WTC11 (cell line): ENCODE results near the gene UCK2. TPM values are rescaled to one million over a fixed set of nuclear protein-coding genes. Genes with fewer than 3 reads are reported as not detected.
A peak's percentile ranks its signal among the peaks of the same experiment; 100 is the strongest.

ENCODE experiments used
- ATAC-seq: fragments of 200-7000 bp; cut with Tn5 transposase; 2 replicates; pipeline ENCODE4 v1.10.0; 2021; ENCODE audit warnings: mild to moderate bottlenecking, moderate library complexity
- CTCF ChIA-PET: fragments of 300-600 bp; sonication (Branson Sonifier 250); formaldehyde crosslinking; loops from one replicate; lab custom pipeline; 2021; ENCODE audit warnings: antibody characterized with exemption; lab: Charles Lee
- POLR2A ChIA-PET: fragments of 350-600 bp; sonication (Branson Sonifier 250); formaldehyde crosslinking; loops from one replicate; lab custom pipeline; 2021; ENCODE audit warnings: antibody characterized with exemption; lab: Charles Lee
- DNase-seq: peaks from one replicate; pipeline ENCODE4 v3.0.0; 2021; ENCODE audit warnings: low spot score
- H3K27ac Mint-ChIP-seq: 2 replicates; pipeline ENCODE4 v1.8.0; 2021; ENCODE audit warnings: mixed read lengths
- H3K27me3 Mint-ChIP-seq: 2 replicates; pipeline ENCODE4 v1.8.0; 2021; ENCODE audit warnings: low read depth, mild to moderate bottlenecking, moderate library complexity, mixed read lengths
- H3K36me3 Mint-ChIP-seq: 2 replicates; pipeline ENCODE4 v1.8.0; 2021; ENCODE audit warnings: mixed read lengths
- H3K4me1 Mint-ChIP-seq: 2 replicates; pipeline ENCODE4 v1.8.0; 2022; ENCODE audit warnings: mixed read lengths
- H3K4me3 Mint-ChIP-seq: 2 replicates; pipeline ENCODE4 v1.8.0; 2021; ENCODE audit warnings: mild to moderate bottlenecking, moderate library complexity, mixed read lengths
- H3K9me3 Mint-ChIP-seq: 2 replicates; pipeline ENCODE4 v1.8.0; 2021; ENCODE audit warnings: mixed read lengths
- CBFB ChIP-seq: sonication (generic); formaldehyde crosslinking; IDR thresholded peaks from 2 replicates; pipeline ENCODE4 v1.8.1; 2022; ENCODE audit warnings: mild to moderate bottlenecking, low read depth, missing genetic modification reagents
- CREB1 ChIP-seq: sonication (generic); formaldehyde crosslinking; IDR thresholded peaks from 2 replicates; pipeline ENCODE4 v1.8.0; 2023; ENCODE audit warnings: mild to moderate bottlenecking, missing genetic modification reagents
- ETV6 ChIP-seq: sonication (generic); formaldehyde crosslinking; IDR thresholded peaks from 2 replicates; pipeline ENCODE4 v1.8.1; 2022; ENCODE audit warnings: mild to moderate bottlenecking, missing genetic modification reagents
- GRHL2 ChIP-seq: fragments of 250-450 bp; sonication (Bioruptor Pico); IDR thresholded peaks from 2 replicates; pipeline ENCODE4 v1.8.0; 2022; ENCODE audit warnings: mild to moderate bottlenecking, moderate library complexity; ENCODE audit not compliant: insufficient replicate concordance, severe bottlenecking
- HMGA2 ChIP-seq: fragments of 250-450 bp; sonication (Bioruptor Pico); IDR thresholded peaks from 2 replicates; pipeline ENCODE4 v1.4.0; 2021; ENCODE audit warnings: mild to moderate bottlenecking, moderate library complexity
- JUN ChIP-seq: sonication (generic); formaldehyde crosslinking; IDR thresholded peaks from 2 replicates; pipeline ENCODE4 v1.8.0; 2023; ENCODE audit warnings: mild to moderate bottlenecking, missing genetic modification reagents
- NFYB ChIP-seq: sonication (generic); formaldehyde crosslinking; conservative IDR thresholded peaks from 2 replicates; pipeline ENCODE4 v1.8.0; 2022; ENCODE audit warnings: low read depth, missing genetic modification reagents
- NR1H2 ChIP-seq: sonication (generic); formaldehyde crosslinking; IDR thresholded peaks from 2 replicates; pipeline ENCODE4 v1.9.0; 2021; ENCODE audit warnings: mild to moderate bottlenecking, moderate library complexity, missing genetic modification reagents
- NR3C1 ChIP-seq: sonication (generic); formaldehyde crosslinking; conservative IDR thresholded peaks from 2 replicates; pipeline ENCODE4 v1.8.1; 2023; ENCODE audit warnings: low read depth, mild to moderate bottlenecking, missing genetic modification reagents
- RELA ChIP-seq: sonication (generic); formaldehyde crosslinking; IDR thresholded peaks from 2 replicates; pipeline ENCODE4 v1.8.1; 2022; ENCODE audit warnings: missing genetic modification reagents, mild to moderate bottlenecking, borderline replicate concordance
- RORB ChIP-seq: fragments of 250-450 bp; sonication (Bioruptor Pico); IDR thresholded peaks from 2 replicates; pipeline ENCODE4 v1.9.0; 2021; ENCODE audit warnings: mild to moderate bottlenecking
- SOX15 ChIP-seq: fragments of 250-450 bp; sonication (Bioruptor Pico); IDR thresholded peaks from 2 replicates; pipeline ENCODE4 v1.9.0; 2021; ENCODE audit warnings: mild to moderate bottlenecking
- SP1 ChIP-seq: sonication (generic); formaldehyde crosslinking; conservative IDR thresholded peaks from 2 replicates; pipeline ENCODE4 v1.8.1; 2022; ENCODE audit warnings: missing genetic modification reagents
- TCF7 ChIP-seq: sonication (generic); formaldehyde crosslinking; IDR thresholded peaks from 2 replicates; pipeline ENCODE4 v1.8.0; 2022; ENCODE audit warnings: mild to moderate bottlenecking, low read depth, missing genetic modification reagents, moderate library complexity
- TEAD1 ChIP-seq: sonication (generic); formaldehyde crosslinking; IDR thresholded peaks from 2 replicates; pipeline ENCODE4 v1.8.0; 2022; ENCODE audit warnings: mild to moderate bottlenecking, missing genetic modification reagents
- ZBTB21 ChIP-seq: sonication (generic); formaldehyde crosslinking; IDR thresholded peaks from 2 replicates; pipeline ENCODE4 v1.8.1; 2023; ENCODE audit warnings: mild to moderate bottlenecking, missing genetic modification reagents, borderline replicate concordance
- ZNF121 ChIP-seq: sonication (generic); formaldehyde crosslinking; IDR thresholded peaks from 2 replicates; pipeline ENCODE4 v1.8.0; 2023; ENCODE audit warnings: missing genetic modification reagents
- ZNF396 ChIP-seq: fragments of 250-450 bp; sonication (Bioruptor Pico); IDR thresholded peaks from 2 replicates; pipeline ENCODE4 v1.8.0; 2021; ENCODE audit warnings: mild to moderate bottlenecking, moderate library complexity, borderline replicate concordance
- total RNA-seq: library from RNA; stranded (reverse); gene quantifications from 3 replicates; pipeline ENCODE4 v1.2.3, GENCODE V29; 2021
- TF ChIP-seq, protein P1 (sequence below): fragments of 250-450 bp; sonication (Bioruptor Pico); IDR thresholded peaks from 2 replicates; pipeline ENCODE4 v1.9.0; 2021; ENCODE audit warnings: mild to moderate bottlenecking, borderline replicate concordance
- TF ChIP-seq, protein P2 (sequence below): sonication (generic); formaldehyde crosslinking; conservative IDR thresholded peaks from 2 replicates; pipeline ENCODE4 v1.8.1; 2022; ENCODE audit warnings: mild to moderate bottlenecking, missing genetic modification reagents
- TF ChIP-seq, protein P3 (sequence below): fragments of 250-450 bp; sonication (Bioruptor Pico); IDR thresholded peaks from 2 replicates; pipeline ENCODE4 v1.9.0; 2021; ENCODE audit warnings: moderate library complexity, mild to moderate bottlenecking, inconsistent platforms, borderline replicate concordance
- TF ChIP-seq, protein P4 (sequence below): sonication (generic); formaldehyde crosslinking; IDR thresholded peaks from 2 replicates; pipeline ENCODE4 v1.8.1; 2023; ENCODE audit warnings: mild to moderate bottlenecking, missing genetic modification reagents, moderate library complexity
- TF ChIP-seq, protein P5 (sequence below): sonication (generic); formaldehyde crosslinking; IDR thresholded peaks from 2 replicates; pipeline ENCODE4 v1.8.1; 2023; ENCODE audit warnings: mild to moderate bottlenecking, moderate library complexity, missing genetic modification reagents
- TF ChIP-seq, protein P6 (sequence below): fragments of 250-450 bp; sonication (Bioruptor Pico); IDR thresholded peaks from 2 replicates; pipeline ENCODE4 v1.8.0; 2021; ENCODE audit warnings: mild to moderate bottlenecking
- TF ChIP-seq, protein P7 (sequence below): sonication (generic); formaldehyde crosslinking; IDR thresholded peaks from 2 replicates; pipeline ENCODE4 v1.8.0; 2023; ENCODE audit warnings: missing genetic modification reagents

The UCK2 gene
- total RNA-seq, 1 experiment from 2014 or later: 85.7 TPM

DNA sequence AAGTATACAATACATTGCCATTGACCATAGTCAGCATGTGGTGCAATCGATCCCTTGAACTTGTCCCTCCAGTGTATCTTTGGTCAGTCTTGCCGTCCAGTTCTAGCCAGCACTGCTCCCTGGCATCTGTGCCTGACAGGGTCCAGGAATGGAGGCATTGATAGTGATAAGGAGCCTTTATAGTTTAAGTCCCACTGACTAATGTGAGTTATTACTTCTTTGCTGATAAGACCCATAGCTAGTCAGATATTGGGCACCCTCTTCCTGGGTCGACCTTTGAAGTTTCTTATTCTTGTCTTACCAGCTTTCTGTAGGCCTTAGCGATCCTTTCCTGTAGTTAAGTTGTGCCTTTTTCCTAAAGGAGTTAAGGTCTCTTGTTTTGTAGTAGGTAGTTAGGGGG is 13.0 kb downstream of the UCK2 start:
- no peaks in the 10 kb centered on the region for H3K27me3 Mint-ChIP-seq
- POLR2A ChIA-PET: no interaction called here
- CTCF ChIA-PET: no interaction called here
- no peak for ATAC-seq
- peaks cover 84% of the 10 kb centered on the region for H3K4me1 Mint-ChIP-seq
- H3K36me3 Mint-ChIP-seq: no peaks in the 10 kb centered on the region
- no peak for DNase-seq
- no peaks in the 10 kb centered on the region for H3K9me3 Mint-ChIP-seq
- TF ChIP-seq ZBTB21 (CRISPR knock-in tag): no peak
- TF ChIP-seq SOX15: no peak
- TF ChIP-seq, protein P1, sequence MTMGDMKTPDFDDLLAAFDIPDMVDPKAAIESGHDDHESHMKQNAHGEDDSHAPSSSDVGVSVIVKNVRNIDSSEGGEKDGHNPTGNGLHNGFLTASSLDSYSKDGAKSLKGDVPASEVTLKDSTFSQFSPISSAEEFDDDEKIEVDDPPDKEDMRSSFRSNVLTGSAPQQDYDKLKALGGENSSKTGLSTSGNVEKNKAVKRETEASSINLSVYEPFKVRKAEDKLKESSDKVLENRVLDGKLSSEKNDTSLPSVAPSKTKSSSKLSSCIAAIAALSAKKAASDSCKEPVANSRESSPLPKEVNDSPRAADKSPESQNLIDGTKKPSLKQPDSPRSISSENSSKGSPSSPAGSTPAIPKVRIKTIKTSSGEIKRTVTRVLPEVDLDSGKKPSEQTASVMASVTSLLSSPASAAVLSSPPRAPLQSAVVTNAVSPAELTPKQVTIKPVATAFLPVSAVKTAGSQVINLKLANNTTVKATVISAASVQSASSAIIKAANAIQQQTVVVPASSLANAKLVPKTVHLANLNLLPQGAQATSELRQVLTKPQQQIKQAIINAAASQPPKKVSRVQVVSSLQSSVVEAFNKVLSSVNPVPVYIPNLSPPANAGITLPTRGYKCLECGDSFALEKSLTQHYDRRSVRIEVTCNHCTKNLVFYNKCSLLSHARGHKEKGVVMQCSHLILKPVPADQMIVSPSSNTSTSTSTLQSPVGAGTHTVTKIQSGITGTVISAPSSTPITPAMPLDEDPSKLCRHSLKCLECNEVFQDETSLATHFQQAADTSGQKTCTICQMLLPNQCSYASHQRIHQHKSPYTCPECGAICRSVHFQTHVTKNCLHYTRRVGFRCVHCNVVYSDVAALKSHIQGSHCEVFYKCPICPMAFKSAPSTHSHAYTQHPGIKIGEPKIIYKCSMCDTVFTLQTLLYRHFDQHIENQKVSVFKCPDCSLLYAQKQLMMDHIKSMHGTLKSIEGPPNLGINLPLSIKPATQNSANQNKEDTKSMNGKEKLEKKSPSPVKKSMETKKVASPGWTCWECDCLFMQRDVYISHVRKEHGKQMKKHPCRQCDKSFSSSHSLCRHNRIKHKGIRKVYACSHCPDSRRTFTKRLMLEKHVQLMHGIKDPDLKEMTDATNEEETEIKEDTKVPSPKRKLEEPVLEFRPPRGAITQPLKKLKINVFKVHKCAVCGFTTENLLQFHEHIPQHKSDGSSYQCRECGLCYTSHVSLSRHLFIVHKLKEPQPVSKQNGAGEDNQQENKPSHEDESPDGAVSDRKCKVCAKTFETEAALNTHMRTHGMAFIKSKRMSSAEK: no peak
- no peak for TF ChIP-seq ZNF121 (CRISPR knock-in tag)
- TF ChIP-seq, protein P2, sequence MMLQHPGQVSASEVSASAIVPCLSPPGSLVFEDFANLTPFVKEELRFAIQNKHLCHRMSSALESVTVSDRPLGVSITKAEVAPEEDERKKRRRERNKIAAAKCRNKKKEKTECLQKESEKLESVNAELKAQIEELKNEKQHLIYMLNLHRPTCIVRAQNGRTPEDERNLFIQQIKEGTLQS (CRISPR knock-in tag): no peak
- no peak for TF ChIP-seq CBFB
- no peak for TF ChIP-seq GRHL2
- TF ChIP-seq TCF7 (CRISPR knock-in tag): no peak
- TF ChIP-seq, protein P3, sequence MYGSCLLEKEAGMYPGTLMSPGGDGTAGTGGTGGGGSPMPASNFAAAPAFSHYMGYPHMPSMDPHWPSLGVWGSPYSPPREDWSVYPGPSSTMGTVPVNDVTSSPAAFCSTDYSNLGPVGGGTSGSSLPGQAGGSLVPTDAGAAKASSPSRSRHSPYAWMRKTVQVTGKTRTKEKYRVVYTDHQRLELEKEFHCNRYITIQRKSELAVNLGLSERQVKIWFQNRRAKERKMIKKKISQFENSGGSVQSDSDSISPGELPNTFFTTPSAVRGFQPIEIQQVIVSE (CRISPR knock-in tag): no peak
- no peak overlapping the region for H3K4me3 Mint-ChIP-seq
- no peak overlapping the region; the same call in 1 of the 2 replicates for H3K27ac Mint-ChIP-seq

DNA sequence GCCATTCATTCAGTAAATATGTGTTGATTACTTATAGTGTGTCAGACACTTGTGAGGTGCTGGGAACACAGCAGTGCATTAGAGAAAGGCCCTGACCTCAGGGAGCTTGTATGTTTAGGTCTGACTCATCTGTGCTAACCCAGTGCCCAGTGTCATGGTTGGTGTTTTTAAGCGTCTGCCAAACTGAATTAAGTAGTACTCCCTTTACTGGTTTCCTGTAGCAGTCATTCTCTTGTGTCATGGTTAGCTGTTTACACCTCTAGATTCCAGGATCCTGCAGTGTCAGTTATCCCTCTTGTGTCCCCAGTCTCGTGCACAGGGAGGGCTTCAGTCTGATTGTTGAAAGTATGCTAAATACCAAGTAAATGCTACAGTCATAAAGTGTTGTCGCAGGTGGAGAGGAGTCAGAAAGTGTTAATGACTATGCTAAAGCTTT is 14.2 kb downstream of the UCK2 start:
- no peak overlapping the region; the same call in 1 of the 2 replicates for H3K4me3 Mint-ChIP-seq
- peaks cover 74% of the 10 kb centered on the region for H3K4me1 Mint-ChIP-seq
- DNase-seq (no peak), ATAC-seq (no peak)
- H3K27me3 Mint-ChIP-seq: no peaks in the 10 kb centered on the region
- POLR2A ChIA-PET: interaction anchor here (0.9 kb wide), 1 partner anchor 15 kb away, joined by 3 read pairs; no protein-coding TSS in a partner anchor
- H3K9me3 Mint-ChIP-seq: no peaks in the 10 kb centered on the region
- TF ChIP-seq, protein P4, sequence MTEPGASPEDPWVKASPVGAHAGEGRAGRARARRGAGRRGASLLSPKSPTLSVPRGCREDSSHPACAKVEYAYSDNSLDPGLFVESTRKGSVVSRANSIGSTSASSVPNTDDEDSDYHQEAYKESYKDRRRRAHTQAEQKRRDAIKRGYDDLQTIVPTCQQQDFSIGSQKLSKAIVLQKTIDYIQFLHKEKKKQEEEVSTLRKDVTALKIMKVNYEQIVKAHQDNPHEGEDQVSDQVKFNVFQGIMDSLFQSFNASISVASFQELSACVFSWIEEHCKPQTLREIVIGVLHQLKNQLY (CRISPR knock-in tag): no peak
- no peak for TF ChIP-seq SP1 (CRISPR knock-in tag)
- TF ChIP-seq, protein P5, sequence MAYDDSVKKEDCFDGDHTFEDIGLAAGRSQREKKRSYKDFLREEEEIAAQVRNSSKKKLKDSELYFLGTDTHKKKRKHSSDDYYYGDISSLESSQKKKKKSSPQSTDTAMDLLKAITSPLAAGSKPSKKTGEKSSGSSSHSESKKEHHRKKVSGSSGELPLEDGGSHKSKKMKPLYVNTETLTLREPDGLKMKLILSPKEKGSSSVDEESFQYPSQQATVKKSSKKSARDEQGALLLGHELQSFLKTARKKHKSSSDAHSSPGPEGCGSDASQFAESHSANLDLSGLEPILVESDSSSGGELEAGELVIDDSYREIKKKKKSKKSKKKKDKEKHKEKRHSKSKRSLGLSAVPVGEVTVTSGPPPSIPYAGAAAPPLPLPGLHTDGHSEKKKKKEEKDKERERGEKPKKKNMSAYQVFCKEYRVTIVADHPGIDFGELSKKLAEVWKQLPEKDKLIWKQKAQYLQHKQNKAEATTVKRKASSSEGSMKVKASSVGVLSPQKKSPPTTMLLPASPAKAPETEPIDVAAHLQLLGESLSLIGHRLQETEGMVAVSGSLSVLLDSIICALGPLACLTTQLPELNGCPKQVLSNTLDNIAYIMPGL: no peak
- TF ChIP-seq HMGA2 (CRISPR knock-in tag): no peak
- no peak for TF ChIP-seq SOX15
- TF ChIP-seq, protein P6, sequence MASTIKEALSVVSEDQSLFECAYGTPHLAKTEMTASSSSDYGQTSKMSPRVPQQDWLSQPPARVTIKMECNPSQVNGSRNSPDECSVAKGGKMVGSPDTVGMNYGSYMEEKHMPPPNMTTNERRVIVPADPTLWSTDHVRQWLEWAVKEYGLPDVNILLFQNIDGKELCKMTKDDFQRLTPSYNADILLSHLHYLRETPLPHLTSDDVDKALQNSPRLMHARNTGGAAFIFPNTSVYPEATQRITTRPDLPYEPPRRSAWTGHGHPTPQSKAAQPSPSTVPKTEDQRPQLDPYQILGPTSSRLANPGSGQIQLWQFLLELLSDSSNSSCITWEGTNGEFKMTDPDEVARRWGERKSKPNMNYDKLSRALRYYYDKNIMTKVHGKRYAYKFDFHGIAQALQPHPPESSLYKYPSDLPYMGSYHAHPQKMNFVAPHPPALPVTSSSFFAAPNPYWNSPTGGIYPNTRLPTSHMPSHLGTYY (CRISPR knock-in tag): no peak
- no peak for TF ChIP-seq CREB1 (CRISPR knock-in tag)
- no peak for TF ChIP-seq RORB (CRISPR knock-in tag)
- TF ChIP-seq ETV6 (CRISPR knock-in tag): no peak
- no peak for TF ChIP-seq NR1H2 (CRISPR knock-in tag)
- no peak for TF ChIP-seq NFYB (CRISPR knock-in tag)
- TF ChIP-seq, protein P3 (CRISPR knock-in tag): no peak
- no peak for TF ChIP-seq TEAD1 (CRISPR knock-in tag)
- TF ChIP-seq ZNF396 (CRISPR knock-in tag): no peak
- TF ChIP-seq JUN (CRISPR knock-in tag): no peak
- TF ChIP-seq RELA: no peak
- TF ChIP-seq ZBTB21 (CRISPR knock-in tag): no peak
- no peak for TF ChIP-seq NR3C1 (CRISPR knock-in tag)
- TF ChIP-seq, protein P7, sequence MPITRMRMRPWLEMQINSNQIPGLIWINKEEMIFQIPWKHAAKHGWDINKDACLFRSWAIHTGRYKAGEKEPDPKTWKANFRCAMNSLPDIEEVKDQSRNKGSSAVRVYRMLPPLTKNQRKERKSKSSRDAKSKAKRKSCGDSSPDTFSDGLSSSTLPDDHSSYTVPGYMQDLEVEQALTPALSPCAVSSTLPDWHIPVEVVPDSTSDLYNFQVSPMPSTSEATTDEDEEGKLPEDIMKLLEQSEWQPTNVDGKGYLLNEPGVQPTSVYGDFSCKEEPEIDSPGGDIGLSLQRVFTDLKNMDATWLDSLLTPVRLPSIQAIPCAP (CRISPR knock-in tag): no peak
- H3K27ac Mint-ChIP-seq: peak overlapping the region; percentile 10
- no peaks in the 10 kb centered on the region for H3K36me3 Mint-ChIP-seq
- CTCF ChIA-PET: interaction anchor here (0.7 to 1.0 kb wide), 3 partner anchors 30 to 468 kb away, joined by 3 to 4 read pairs (median 3); no protein-coding TSS in a partner anchor
